NK-92 (cell line): Measurements from ENCODE around the gene CSHL1.
"Not testable (repeated sequence)": the region's sequence is repeated elsewhere in the genome, so short reads cannot be mapped to it uniquely, and the experiment has no call there.

ENCODE experiments used
- DNase-seq: peaks from one replicate; lab custom pipeline; 2025; ENCODE audit not compliant: unreplicated experiment; lab: John Stamatoyannopoulos, UW

The CSHL1 gene

DNA sequence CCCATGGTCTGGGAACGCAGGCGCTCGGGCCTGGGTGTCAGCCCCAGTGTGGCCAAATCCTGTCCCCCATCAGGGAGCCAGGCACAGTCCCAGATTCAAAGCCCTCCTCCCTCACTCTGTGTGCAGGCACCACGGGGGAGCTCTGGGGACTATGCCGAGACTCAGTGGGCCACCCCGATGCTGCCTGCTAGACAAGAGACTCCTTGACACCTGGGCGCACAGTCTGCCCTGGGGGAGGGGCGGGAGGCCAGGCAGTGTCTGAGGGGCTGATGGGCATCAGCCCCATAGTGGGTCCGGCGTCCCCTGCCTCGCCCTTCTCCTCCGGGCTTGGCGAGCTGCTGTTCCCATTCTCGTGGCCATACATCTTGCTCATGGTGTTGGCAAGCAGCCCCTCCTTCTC lies 29.5 kb upstream of the CSHL1 start:
- DNase-seq, result no peak

- DNase-seq, result no peak
Observed at GRCh38 chr17:63939884-63940283, 28.8 kb upstream of the CSHL1 start.

DNA sequence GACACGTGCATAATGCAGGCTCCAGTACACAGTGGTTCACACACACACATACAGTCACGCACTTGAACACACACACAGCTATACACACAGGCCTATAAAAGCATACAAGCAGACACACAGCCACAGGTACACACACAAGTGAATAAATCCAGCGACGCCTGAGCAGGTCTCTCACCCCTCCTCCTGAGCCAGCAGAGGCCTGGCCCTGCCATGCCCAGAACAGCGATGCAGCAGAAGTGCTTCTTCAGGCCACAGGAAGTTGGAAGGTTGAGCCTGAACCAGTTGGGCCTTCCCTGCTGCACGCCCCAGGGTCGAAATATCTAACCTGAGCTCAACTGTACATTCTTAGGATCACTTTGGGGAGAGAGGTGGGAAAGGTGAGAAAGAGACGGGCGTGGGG lies 28.3 kb upstream of the CSHL1 start:
- DNase-seq, result no peak

- DNase-seq, result no peak
Observed at GRCh38 chr17:63937920-63938319, 26.9 kb upstream of the CSHL1 start.

DNA sequence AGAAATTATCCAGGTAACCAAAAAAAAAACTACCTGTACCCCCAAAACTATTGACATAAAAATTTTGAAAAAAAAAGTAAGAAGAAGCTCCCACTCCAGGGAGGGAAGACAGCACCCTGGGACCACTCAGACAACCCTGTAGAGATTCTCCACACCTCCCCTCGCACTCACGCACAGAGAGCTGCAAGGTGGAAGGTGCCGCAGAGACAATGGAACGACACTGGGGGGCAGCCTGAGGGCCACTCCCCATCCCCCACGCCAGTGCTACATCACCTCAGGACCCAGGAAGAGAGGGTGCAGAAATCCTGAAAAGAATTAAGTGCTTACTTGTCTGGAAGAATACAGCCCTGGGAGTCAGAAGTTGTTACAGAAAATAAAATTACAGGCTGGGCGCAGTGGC lies 26.3 kb upstream of the CSHL1 start:
- no peak for DNase-seq

GRCh38 chr17:63934183-63935112 lies 23.4 kb upstream of the CSHL1 start:
- no peak for DNase-seq

DNA sequence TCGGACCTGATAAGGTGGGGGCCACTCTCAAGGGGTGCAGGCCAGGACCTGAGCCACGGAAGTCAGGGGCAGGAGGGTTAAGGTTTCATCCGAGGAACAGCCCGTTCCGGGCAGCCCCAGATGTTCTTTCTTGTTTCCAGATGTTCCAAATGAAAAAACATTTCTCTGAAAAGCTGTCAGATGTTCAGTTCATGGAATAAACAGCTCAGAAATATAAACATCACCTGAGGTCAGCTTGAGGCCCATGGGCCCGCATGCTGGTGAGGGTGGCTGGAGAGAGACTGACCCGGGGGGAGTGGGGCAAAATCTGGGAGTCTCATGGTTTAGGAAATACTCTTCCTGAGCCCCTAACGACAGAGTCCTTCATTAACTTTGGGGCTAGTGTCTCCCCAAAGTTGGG lies 22.5 kb upstream of the CSHL1 start:
- no peak for DNase-seq

DNA sequence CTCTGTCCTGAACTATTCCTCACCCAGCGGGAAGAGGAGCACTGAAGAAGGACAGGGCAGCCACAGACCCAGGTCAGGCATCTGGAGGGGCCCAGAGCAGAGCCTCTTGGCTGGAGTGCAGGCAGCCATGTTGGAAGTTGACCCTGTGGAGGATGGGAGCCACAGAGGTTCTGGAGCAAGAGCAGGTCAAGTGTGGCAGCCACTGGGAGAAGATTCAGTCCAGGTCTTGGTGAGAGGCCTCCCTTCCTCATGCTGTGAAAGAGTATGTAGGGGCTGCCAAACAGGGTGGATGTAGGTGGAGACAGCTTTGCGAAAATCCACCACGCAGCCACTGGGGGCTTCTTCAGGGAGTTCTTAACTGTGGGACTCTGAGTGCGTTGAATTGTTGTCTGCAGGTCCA lies 21.7 kb upstream of the CSHL1 start:
- no peak for DNase-seq

GRCh38 chr17:63931981-63932561 lies 21.0 kb upstream of the CSHL1 start, which contains the start of gene CD79B:
TSS of gene CD79B (minus strand) at chr17:63932331. CDS start at chr17:63932261, 70 bp downstream.
- no peak for DNase-seq

DNA sequence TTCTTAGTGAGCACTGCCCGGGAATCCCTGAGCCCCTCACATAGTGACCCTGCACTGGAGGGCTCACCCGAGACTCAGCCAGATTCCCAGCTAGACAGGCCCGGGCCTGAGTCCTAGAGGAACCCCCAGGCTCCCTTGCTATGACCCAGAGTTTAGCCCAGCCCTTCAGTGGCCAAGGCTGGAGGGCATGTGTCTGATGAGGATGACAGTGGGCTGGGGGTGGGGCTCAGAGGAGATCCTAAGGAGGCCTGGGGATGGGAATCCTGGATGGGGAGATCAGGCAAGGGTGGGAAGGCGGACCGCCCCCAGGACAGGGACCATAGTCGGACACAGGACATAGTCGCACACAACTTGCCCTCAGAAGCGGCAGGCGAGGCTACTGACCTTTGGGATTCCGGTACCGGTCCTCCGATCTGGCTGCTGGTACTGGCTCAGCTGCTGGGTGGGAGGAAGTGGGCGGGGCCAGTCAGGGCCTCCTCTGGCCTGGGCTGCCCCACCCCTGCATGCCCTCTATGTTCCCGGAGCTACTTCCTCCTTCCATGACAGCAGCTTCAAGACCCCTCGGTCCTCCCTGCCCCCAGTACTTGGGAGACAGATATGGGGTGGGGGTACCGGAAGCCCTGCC lies 20.0 kb upstream of the CSHL1 start:
- DNase-seq, result no peak

DNA sequence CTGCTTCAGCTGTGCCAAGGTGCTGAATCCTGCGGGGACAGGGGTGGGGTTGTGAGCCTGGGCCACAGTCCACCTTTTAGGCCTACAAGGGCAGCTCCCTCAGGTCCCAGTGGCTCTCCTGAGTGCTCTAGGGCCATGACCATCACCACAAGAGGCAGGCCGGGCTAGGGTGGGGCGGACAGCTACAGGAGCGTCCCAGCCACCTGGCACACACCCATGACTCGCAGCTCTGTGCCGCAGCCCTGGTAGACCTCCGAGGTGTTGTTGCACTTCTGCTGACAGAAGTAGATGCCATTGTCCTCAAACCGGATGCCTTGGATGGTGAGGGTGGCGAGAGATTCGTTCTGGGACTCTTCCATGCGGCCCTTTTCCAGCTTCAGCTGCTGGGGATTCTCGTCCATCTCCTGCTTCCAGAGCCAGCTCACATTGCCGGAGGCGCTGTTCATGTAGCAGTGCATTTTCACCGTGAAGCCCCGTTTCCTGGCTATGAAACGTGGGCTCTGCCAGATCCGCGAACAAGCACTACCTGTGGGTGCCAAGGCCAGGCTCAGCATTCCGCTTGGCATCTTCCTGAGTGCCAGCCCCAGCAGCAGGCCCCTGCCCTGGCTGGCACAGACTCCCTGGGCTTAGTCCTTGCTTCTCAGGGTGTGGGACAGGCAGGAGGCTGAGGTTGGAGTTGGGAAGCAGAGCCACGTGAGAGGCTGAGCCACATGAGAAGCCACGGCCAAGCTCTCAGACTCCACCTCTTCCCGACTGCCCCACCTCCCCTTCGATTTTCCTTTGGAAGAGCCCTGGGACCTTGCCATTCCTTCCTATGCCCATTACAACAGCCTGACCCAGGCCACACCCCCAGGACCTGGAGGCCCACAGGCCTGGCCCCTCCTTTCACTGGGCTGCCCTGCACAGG lies 19.1 kb upstream of the CSHL1 start:
- DNase-seq, result no peak

- DNase-seq, result no peak
Observed at GRCh38 chr17:63928966-63929695, 18.1 kb upstream of the CSHL1 start.

DNA sequence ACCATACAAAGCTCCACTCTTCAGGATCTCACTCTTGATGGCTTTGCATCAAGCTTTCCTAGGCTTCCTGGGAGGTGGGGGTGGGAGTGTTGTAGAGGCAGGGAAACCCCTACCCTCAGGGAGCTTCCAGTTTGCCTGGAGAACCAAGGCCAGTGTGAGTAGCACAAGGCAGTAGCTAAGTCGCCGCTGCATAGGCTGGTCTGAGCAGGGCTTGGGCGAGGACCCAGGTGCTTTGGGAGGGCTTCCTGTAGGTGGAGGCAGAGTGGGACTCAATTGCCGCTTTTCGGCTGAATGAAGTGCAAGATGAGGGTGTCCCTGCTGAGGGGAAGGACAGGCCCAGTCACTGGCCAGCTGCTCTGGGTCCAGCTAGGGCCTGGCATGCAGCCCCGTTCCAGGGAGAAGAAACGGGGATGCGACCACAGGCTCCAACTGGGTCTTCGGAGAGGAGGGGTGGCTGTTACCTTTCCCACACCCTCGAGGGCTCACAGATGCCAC lies 17.2 kb upstream of the CSHL1 start:
- no peak for DNase-seq

GRCh38 chr17:63927464-63928171 lies 16.6 kb upstream of the CSHL1 start:
- DNase-seq, result no peak

DNA sequence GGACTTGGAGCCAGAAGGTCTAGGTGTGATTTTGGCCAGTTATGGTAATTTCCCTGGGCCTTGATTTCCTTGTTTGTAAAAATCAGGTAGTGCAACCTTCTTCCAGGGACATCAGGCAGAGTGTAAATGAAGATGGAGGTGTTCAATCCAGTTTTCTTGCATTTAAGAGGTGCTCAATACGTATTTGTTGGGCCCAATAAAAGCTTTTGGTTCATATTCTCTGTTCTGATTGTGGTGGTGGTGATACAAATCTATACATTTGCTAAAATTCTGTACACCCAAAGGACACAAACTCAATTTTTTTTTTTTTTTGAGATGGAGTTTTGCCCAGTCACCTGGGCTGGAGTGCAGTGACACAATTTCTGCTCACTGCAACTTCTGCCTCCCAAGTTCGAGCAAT lies 15.1 kb upstream of the CSHL1 start:
- no peak for DNase-seq

DNA sequence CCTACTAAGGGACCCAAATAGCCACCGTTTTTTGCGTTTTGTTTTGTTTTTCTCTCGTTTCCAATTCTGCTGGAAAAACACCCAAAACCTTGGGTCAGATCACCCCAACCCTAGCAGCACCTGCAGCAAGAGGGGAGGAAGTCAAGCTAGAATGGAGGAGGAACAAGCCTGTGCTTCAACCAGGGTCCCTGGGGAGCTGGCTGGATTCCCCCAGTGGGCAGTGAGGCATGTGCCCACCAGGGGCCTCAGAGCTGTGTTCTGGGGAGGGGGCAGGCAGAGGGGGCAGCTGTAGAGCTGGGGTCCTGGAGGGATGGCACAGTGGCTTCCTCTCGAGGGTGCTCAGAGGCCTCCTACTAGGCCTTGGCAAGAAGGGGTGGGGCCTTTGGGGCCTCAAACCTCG lies 14.6 kb upstream of the CSHL1 start:
- DNase-seq, result no peak

DNA sequence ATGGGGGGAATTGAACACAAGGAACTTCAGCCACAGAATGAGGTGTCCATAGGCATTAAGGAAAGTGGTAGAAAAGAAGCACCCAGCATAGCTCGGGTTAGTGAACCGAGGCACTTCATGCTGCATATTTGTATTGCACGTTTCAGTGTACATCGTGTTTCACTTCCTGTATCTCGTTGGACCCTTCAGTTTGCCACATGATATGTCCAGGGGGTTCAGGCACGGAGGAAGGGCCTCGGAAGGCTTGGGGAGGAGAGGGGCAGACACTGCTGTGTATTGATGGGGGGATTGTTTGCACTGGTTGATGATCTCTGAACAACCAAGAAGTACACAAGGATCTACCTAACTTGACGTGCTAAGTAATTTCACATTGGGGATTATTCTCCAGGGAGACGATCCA lies 11.3 kb upstream of the CSHL1 start:
- not testable (repeated sequence) for DNase-seq

DNA sequence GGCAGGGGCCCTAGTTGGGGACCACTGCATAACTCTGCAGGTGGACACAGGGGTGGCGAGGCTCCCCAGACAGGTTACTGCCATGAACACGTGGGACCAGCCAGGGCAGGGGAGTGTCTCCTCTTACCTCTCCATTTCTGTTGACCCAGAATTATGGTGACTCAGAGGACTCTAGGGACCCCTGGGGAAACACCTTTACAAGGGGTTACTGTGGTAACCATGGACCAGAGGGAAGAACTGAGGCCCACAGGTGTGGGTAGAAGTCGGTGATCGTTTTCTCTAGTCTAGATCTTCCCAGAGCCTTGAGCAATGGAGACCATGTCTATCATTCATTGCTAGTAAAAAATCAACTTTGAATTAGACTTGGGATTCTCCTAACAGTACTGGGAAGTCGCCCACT lies 9.7 kb upstream of the CSHL1 start:
- not testable (repeated sequence) for DNase-seq

DNA sequence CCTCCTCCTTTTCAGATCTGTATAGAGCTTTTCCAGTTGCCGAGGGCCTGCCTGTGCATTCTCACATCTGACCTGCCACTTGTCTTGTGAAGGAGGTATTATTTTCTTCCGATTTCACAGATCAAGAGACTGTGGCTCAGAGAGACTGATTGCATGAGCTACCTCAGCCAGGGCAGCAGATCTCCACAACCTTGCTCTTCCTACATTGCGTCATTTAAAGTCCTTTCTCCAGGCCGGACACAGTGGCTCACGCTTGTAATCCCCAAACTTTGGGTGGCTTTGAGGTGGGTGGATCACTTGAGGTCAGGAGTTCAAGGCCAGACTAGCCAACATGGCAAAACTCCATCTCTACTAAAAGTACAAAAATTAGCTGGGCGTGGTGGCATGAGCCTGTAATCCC lies 9.0 kb upstream of the CSHL1 start:
- not testable (repeated sequence) for DNase-seq

- DNase-seq, result no peak
Observed at GRCh38 chr17:63919311-63919723, 8.3 kb upstream of the CSHL1 start.
